ENCODE measurements around the gene DYDC2. TPM values are rescaled to one million over a fixed set of nuclear protein-coding genes. Genes with fewer than 3 reads are reported as not detected.

Gene DYDC2
- total RNA-seq, 1 experiment from 2014 or later, result 2.8 TPM

DNA sequence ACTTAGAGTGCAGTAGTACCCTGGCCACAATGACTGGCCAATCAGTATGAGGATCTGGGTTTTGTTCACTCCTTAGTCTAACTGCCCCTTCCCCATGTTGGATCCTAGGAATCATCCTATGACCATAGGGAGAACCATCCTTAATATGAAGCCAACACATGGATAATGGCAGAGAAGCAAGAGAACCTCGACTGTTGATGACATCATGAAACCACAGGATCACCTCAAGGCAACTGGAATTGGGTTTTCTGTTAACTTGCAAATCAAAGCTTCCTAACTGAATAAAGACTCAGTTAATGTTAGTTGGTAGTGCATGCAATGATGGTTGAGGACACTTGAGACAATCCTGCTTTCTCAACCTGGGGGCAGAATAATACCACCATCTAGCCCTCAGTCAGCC lies 48.5 kb downstream of the DYDC2 start:
- no peaks in the 10 kb centered on the region for H3K9me3 ChIP-seq (ENCODE audit: control insufficient read depth, low read depth, low read length)
- DNase-seq, result no peak
- Mint-ChIP-seq H3K4me1 (peaks cover 19 to 27% of the 10 kb centered on the region in 2 experiments), H3K9me3 (no peaks in the 10 kb centered on the region), H3K36me3 (ENCODE audit: insufficient read depth in 1 of 3, low read depth in 3 of 3) (peaks cover 0 to 2% (median 0%) of the 10 kb centered on the region in 3 experiments; a peak in 2 of 7 replicates), H3K27me3 (ENCODE audit: low read depth) (peaks cover 31% of the 10 kb centered on the region), H3K4me3 (no peak overlapping the region), H3K27ac (no peak overlapping the region)
- H4K20me1 ChIP-seq (ENCODE audit: control insufficient read depth, insufficient read depth, insufficient read length), result no peaks in the 10 kb centered on the region
- no peak overlapping the region for H2BK5ac ChIP-seq (ENCODE audit: insufficient read length, low read length)
- no peak overlapping the region for H4K91ac ChIP-seq (ENCODE audit: insufficient read length, low read depth, low read length)
- no peaks in the 10 kb centered on the region for H3K4me1 ChIP-seq (ENCODE audit: insufficient read depth, low read length)
- no peak overlapping the region for H2BK120ac ChIP-seq (ENCODE audit: low read depth, low read length, poor library complexity, severe bottlenecking)
- no peak overlapping the region for H2BK20ac ChIP-seq (ENCODE audit: low read depth, low read length, poor library complexity, severe bottlenecking)
- H3K4ac ChIP-seq (ENCODE audit: low read depth, low read length), result no peak overlapping the region
- H3K4me2 ChIP-seq (ENCODE audit: insufficient read depth, insufficient read length, low read length), result no peak overlapping the region
- H2AK5ac ChIP-seq (ENCODE audit: insufficient read length, low read length), result no peak overlapping the region
- H3K27ac ChIP-seq (ENCODE audit: insufficient read length, low read depth, low read length), result no peak overlapping the region
- H2AFZ ChIP-seq (ENCODE audit: low read length), result no peak overlapping the region
- no peak overlapping the region for H4K8ac ChIP-seq (replicated peaks; ENCODE audit: insufficient read length, low read depth, low read length)
- no peak overlapping the region for H3K18ac ChIP-seq (ENCODE audit: insufficient read length, low read depth, low read length)
- no peak overlapping the region for H3K23ac ChIP-seq (ENCODE audit: insufficient read length, low read depth, low read length)
- no peak overlapping the region for H2BK12ac ChIP-seq (ENCODE audit: insufficient read length, low read depth, low read length)
- H3K23me2 ChIP-seq (ENCODE audit: insufficient read length, low read depth, low read length, poor library complexity, severe bottlenecking), result peaks cover 8% of the 10 kb centered on the region
- peaks cover 4% of the 10 kb centered on the region; the same call in 1 of the 2 replicates for H3K27me3 ChIP-seq (ENCODE audit: insufficient read depth, low read length)
- no peak overlapping the region for H3K14ac ChIP-seq (ENCODE audit: insufficient read depth, low read length)
- H3K79me2 ChIP-seq (ENCODE audit: insufficient read depth, low read length), result no peaks in the 10 kb centered on the region
- TF ChIP-seq, protein P1, sequence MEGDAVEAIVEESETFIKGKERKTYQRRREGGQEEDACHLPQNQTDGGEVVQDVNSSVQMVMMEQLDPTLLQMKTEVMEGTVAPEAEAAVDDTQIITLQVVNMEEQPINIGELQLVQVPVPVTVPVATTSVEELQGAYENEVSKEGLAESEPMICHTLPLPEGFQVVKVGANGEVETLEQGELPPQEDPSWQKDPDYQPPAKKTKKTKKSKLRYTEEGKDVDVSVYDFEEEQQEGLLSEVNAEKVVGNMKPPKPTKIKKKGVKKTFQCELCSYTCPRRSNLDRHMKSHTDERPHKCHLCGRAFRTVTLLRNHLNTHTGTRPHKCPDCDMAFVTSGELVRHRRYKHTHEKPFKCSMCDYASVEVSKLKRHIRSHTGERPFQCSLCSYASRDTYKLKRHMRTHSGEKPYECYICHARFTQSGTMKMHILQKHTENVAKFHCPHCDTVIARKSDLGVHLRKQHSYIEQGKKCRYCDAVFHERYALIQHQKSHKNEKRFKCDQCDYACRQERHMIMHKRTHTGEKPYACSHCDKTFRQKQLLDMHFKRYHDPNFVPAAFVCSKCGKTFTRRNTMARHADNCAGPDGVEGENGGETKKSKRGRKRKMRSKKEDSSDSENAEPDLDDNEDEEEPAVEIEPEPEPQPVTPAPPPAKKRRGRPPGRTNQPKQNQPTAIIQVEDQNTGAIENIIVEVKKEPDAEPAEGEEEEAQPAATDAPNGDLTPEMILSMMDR (conservative IDR thresholded peaks at IDR 0.05), result no peak
- no peak overlapping the region for H4K5ac ChIP-seq (ENCODE audit: insufficient read length, low read depth, low read length)
- H2BK15ac ChIP-seq (ENCODE audit: low read depth, low read length), result no peak overlapping the region
- no peak overlapping the region for H3K56ac ChIP-seq (ENCODE audit: insufficient read length, low read depth, low read length)
- WGBS (ENCODE audit: extremely low coverage, insufficient read length, low lambda C conversion rate), result no CpG with 5 or more reads among the region's 1 CpG
- no peaks in the 10 kb centered on the region for H3K79me1 ChIP-seq (ENCODE audit: insufficient read depth, low read depth, low read length, poor library complexity, severe bottlenecking)
- H3T11ph ChIP-seq (ENCODE audit: low read length), result no peak overlapping the region
- no peak overlapping the region for H3K9ac ChIP-seq (ENCODE audit: extremely low read depth, insufficient read length, low read length)
